SK-N-SH (cell line): ENCODE results near the gene STRIT1. TPM values are rescaled to one million over a fixed set of nuclear protein-coding genes. Genes with fewer than 3 reads are reported as not detected.

Experiments used
- CTCF ChIA-PET: fragments of 300-600, 350-600 bp; formaldehyde crosslinking; extraction: SDS; loops from one replicate; lab custom pipeline; 2021; lab: Yijun Ruan, JAX
- POLR2A ChIA-PET: fragments of 350-600 bp; sonication (Branson Sonifier 250); formaldehyde crosslinking; extraction: SDS; loops from one replicate; lab custom pipeline; 2020; ENCODE audit warnings: antibody characterized with exemption, inconsistent platforms; lab: Yijun Ruan, JAX
- DNase-seq: peaks from one replicate; pipeline ENCODE4 v3.0.0; 2012
- H2AFZ ChIP-seq: fragments of 200-600 bp; sonication (generic); 2 replicates; pipeline ENCODE4 v1.8.1; 2016; ENCODE audit warnings: antibody characterized with exemption, mild to moderate bottlenecking, low read depth
- H3F3A ChIP-seq: fragments of 200-600 bp; sonication (generic); replicated peaks from 2 replicates; pipeline ENCODE3; 2016; ENCODE audit warnings: antibody characterized with exemption, mild to moderate bottlenecking; ENCODE audit not compliant: insufficient read depth
- H3K27ac ChIP-seq, 2 experiments: fragments of 200-500 bp in 1 of 2; fragments of 200-600 bp in 1 of 2; sonication (Bioruptor generic) in 1 of 2; sonication (generic), shearing (Covaris generic) in 1 of 2; 2 replicates each; pipeline versions ENCODE4 v1.5.1 to v1.6.1; 2014 to 2016; ENCODE audit warnings: low read depth in 2 of 2, inconsistent platforms in 1 of 2, low read length in 1 of 2, mild to moderate bottlenecking in 1 of 2, mixed read lengths in 1 of 2
- H3K27me3 ChIP-seq: fragments of 200-600 bp; sonication (generic), shearing (Covaris generic); 2 replicates; pipeline ENCODE4 v1.6.1; 2016; ENCODE audit warnings: mixed run types; ENCODE audit not compliant: insufficient read depth
- H3K36me3 ChIP-seq, 2 experiments: fragments of 200-500 bp in 1 of 2; fragments of 200-600 bp in 1 of 2; sonication (Bioruptor generic) in 1 of 2; sonication (generic) in 1 of 2; replicated peaks in 1 of 2; 2 replicates each; pipeline versions ENCODE3 to v1.5.1; 2014 to 2016; ENCODE audit warnings: low read length in 1 of 2, mild to moderate bottlenecking in 1 of 2; ENCODE audit not compliant: insufficient read depth in 2 of 2, control insufficient read depth in 1 of 2
- H3K4me1 ChIP-seq, 2 experiments: fragments of 200-500 bp in 1 of 2; fragments of 200-600 bp in 1 of 2; sonication (Bioruptor generic) in 1 of 2; sonication (generic), shearing (Covaris generic) in 1 of 2; 2 replicates each; pipeline versions ENCODE4 v1.5.1 to v1.6.1; 2014 to 2016; ENCODE audit warnings: low read depth in 1 of 2, low read length in 1 of 2, mixed run types in 1 of 2; ENCODE audit not compliant: insufficient read depth in 2 of 2, control insufficient read depth in 1 of 2
- H3K4me2 ChIP-seq: fragments of 200-600 bp; sonication (generic), shearing (Covaris generic); 2 replicates; pipeline ENCODE4 v1.6.1; 2017; ENCODE audit warnings: mixed run types
- H3K4me3 ChIP-seq, 2 experiments: fragments of 200-500 bp in 1 of 2; fragments of 200-600 bp in 1 of 2; sonication (Bioruptor generic) in 1 of 2; sonication (generic), shearing (Covaris generic) in 1 of 2; 2 replicates each; pipeline versions ENCODE4 v1.5.1 to v1.8.1; 2014 to 2016; ENCODE audit warnings: low read depth in 2 of 2, inconsistent platforms in 1 of 2, low read length in 1 of 2, mild to moderate bottlenecking in 1 of 2, mixed read lengths in 1 of 2, moderate library complexity in 1 of 2
- H3K79me2 ChIP-seq: fragments of 200-600 bp; sonication (generic); 2 replicates; pipeline ENCODE4 v1.8.1; 2017; ENCODE audit warnings: mild to moderate bottlenecking; ENCODE audit not compliant: insufficient read depth
- H3K9ac ChIP-seq: fragments of 200-600 bp; sonication (generic); 2 replicates; pipeline ENCODE4 v1.6.1; 2017; ENCODE audit warnings: mixed run types
- H3K9me2 ChIP-seq: fragments of 200-600 bp; sonication (generic); 2 replicates; pipeline ENCODE4 v1.6.1; 2017; ENCODE audit warnings: mixed run types
- H3K9me3 ChIP-seq: fragments of 200-600 bp; sonication (generic); 2 replicates; pipeline ENCODE4 v1.6.1; 2017; ENCODE audit warnings: mixed run types, mild to moderate bottlenecking, moderate library complexity
- H4K20me1 ChIP-seq: fragments of 200-600 bp; sonication (generic); 2 replicates; pipeline ENCODE4 v1.6.1; 2017; ENCODE audit warnings: mild to moderate bottlenecking, mixed run types; ENCODE audit not compliant: insufficient read depth
- EP300 ChIP-seq, 2 experiments: IDR thresholded peaks; 2 replicates each; pipeline versions ENCODE4 v1.4.0 to v1.6.1; 2012; ENCODE audit warnings: borderline replicate concordance in 1 of 2, low read depth in 1 of 2, low read length in 1 of 2
- EZH2phosphoT487 ChIP-seq: fragments of 200-600 bp; sonication (generic); IDR thresholded peaks from 2 replicates; pipeline ENCODE4 v1.6.1; 2017; ENCODE audit warnings: low read depth, mixed run types, mild to moderate bottlenecking, antibody characterized with exemption, moderate library complexity, borderline replicate concordance
- FOXJ3 ChIP-seq: sonication (generic); formaldehyde crosslinking; IDR thresholded peaks from 2 replicates; pipeline ENCODE4 v1.5.1; 2020; ENCODE audit warnings: mild to moderate bottlenecking, missing genetic modification reagents
- FOXM1 ChIP-seq: IDR thresholded peaks from 2 replicates; pipeline ENCODE4 v1.4.0; 2012; ENCODE audit warnings: low read depth, mild to moderate bottlenecking
- GABPA ChIP-seq: IDR thresholded peaks from 2 replicates; pipeline ENCODE4 v1.4.0; 2012; ENCODE audit warnings: low read depth, mild to moderate bottlenecking
- MXI1 ChIP-seq: IDR thresholded peaks from 2 replicates; pipeline ENCODE4 v1.6.1; 2012; ENCODE audit warnings: mild to moderate bottlenecking, low read depth, low read length, improper control_type of control experiment
- NRF1 ChIP-seq: IDR thresholded peaks from 2 replicates; pipeline ENCODE4 v1.6.1; 2012; ENCODE audit warnings: low read depth, mild to moderate bottlenecking, low read length
- RAD21 ChIP-seq: IDR thresholded peaks from 2 replicates; pipeline ENCODE4 v1.6.1; 2012; ENCODE audit warnings: mild to moderate bottlenecking, low read length
- REST ChIP-seq: IDR thresholded peaks from 2 replicates; pipeline ENCODE4 v1.6.1; 2012; ENCODE audit warnings: mild to moderate bottlenecking, low read depth, low read length, moderate library complexity
- SIN3A ChIP-seq: IDR thresholded peaks from 2 replicates; pipeline ENCODE4 v1.6.1; 2012; ENCODE audit warnings: low read depth, mild to moderate bottlenecking, low read length, moderate library complexity, borderline replicate concordance
- SMC3 ChIP-seq: IDR thresholded peaks from 2 replicates; pipeline ENCODE4 v1.6.1; 2012; ENCODE audit warnings: low read depth, low read length, improper control_type of control experiment
- TAF1 ChIP-seq: IDR thresholded peaks from 2 replicates; pipeline ENCODE4 v1.6.1; 2012; ENCODE audit warnings: low read depth, mild to moderate bottlenecking, low read length, moderate library complexity, borderline replicate concordance
- TEAD4 ChIP-seq: IDR thresholded peaks from 2 replicates; pipeline ENCODE4 v1.4.0; 2012; ENCODE audit warnings: mild to moderate bottlenecking, borderline replicate concordance; ENCODE audit not compliant: insufficient read depth
- WGBS: methylation state at CpG from one replicate; pipeline ENCODE4 v1.1.6; 2017; ENCODE audit warnings: low lambda C conversion rate; 5-methylcytosine and 5-hydroxymethylcytosine counted together
- polyA plus RNA-seq, 3 experiments: library from polyadenylated mRNA; depleted of rRNA; stranded (reverse); fragments of >200 nt; gene quantifications; 2 replicates each; pipeline ENCODE4 v1.2.3, GENCODE V29; 2012
- TF ChIP-seq, protein P1 (sequence below): IDR thresholded peaks from 2 replicates; pipeline ENCODE4 v1.4.0; 2012; ENCODE audit warnings: low read depth, borderline replicate concordance
- TF ChIP-seq, protein P2 (sequence below): IDR thresholded peaks from 2 replicates; pipeline ENCODE4 v1.4.0; 2012; ENCODE audit warnings: low read depth
- TF ChIP-seq, protein P3 (sequence below): fragments of 200-600 bp; sonication (generic); IDR thresholded peaks from 2 replicates; pipeline ENCODE4 v1.6.1; 2017; ENCODE audit warnings: antibody characterized with exemption, mild to moderate bottlenecking, moderate library complexity
- TF ChIP-seq, protein P4 (sequence below): IDR thresholded peaks from 2 replicates; pipeline ENCODE4 v1.4.0; 2012; ENCODE audit warnings: low read depth, borderline replicate concordance

The STRIT1 gene
- polyA plus RNA-seq, 1 of the 3 experiments (the other 2 are of a cell fraction), result not detected

GRCh38 chr3:155326901-155327300 is 33.4 kb upstream of the STRIT1 start (continued):
- TF ChIP-seq REST (no peak), MXI1 (no peak)
- TF ChIP-seq, protein P1, sequence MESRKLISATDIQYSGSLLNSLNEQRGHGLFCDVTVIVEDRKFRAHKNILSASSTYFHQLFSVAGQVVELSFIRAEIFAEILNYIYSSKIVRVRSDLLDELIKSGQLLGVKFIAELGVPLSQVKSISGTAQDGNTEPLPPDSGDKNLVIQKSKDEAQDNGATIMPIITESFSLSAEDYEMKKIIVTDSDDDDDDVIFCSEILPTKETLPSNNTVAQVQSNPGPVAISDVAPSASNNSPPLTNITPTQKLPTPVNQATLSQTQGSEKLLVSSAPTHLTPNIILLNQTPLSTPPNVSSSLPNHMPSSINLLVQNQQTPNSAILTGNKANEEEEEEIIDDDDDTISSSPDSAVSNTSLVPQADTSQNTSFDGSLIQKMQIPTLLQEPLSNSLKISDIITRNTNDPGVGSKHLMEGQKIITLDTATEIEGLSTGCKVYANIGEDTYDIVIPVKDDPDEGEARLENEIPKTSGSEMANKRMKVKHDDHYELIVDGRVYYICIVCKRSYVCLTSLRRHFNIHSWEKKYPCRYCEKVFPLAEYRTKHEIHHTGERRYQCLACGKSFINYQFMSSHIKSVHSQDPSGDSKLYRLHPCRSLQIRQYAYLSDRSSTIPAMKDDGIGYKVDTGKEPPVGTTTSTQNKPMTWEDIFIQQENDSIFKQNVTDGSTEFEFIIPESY, result no peak

DNA sequence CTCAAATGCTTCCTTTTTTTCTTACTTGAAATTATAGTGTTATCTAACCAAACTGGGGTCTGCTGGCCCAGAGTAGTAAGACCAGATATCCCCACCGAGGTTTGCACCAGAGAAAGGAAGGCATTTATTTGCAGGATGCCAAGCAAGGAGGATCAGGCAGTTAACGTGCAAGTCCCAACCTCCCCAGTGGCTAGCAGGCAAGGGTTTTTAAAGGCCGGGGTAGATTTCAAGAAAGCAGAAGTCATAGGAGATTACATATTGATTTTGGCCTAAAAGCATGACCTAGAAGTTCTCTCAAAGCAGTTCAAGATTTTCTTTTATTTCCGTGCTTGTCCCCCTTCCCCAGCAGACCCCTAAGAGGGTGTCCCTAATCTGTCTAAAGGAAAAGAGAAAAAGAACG is 32.8 kb upstream of the STRIT1 start:
- no peak for DNase-seq
- TF ChIP-seq, protein P2, sequence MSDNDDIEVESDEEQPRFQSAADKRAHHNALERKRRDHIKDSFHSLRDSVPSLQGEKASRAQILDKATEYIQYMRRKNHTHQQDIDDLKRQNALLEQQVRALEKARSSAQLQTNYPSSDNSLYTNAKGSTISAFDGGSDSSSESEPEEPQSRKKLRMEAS, result no peak
- TF ChIP-seq NRF1 (no peak), FOXM1 (no peak), TEAD4 (no peak), RAD21 (no peak), SMC3 (no peak), EZH2phosphoT487 (no peak), TAF1 (no peak), EP300 (IDR thresholded peaks at IDR 0.05; ENCODE audit: borderline replicate concordance in 1 of 2, low read depth in 1 of 2, low read length in 1 of 2) (no peak), FOXJ3 (CRISPR knock-in tag) (no peak), SIN3A (no peak), GABPA (no peak)
- TF ChIP-seq, protein P3, sequence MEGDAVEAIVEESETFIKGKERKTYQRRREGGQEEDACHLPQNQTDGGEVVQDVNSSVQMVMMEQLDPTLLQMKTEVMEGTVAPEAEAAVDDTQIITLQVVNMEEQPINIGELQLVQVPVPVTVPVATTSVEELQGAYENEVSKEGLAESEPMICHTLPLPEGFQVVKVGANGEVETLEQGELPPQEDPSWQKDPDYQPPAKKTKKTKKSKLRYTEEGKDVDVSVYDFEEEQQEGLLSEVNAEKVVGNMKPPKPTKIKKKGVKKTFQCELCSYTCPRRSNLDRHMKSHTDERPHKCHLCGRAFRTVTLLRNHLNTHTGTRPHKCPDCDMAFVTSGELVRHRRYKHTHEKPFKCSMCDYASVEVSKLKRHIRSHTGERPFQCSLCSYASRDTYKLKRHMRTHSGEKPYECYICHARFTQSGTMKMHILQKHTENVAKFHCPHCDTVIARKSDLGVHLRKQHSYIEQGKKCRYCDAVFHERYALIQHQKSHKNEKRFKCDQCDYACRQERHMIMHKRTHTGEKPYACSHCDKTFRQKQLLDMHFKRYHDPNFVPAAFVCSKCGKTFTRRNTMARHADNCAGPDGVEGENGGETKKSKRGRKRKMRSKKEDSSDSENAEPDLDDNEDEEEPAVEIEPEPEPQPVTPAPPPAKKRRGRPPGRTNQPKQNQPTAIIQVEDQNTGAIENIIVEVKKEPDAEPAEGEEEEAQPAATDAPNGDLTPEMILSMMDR, result no peak
- TF ChIP-seq, protein P4, sequence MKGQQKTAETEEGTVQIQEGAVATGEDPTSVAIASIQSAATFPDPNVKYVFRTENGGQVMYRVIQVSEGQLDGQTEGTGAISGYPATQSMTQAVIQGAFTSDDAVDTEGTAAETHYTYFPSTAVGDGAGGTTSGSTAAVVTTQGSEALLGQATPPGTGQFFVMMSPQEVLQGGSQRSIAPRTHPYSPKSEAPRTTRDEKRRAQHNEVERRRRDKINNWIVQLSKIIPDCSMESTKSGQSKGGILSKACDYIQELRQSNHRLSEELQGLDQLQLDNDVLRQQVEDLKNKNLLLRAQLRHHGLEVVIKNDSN, result no peak
- TF ChIP-seq, all 33 proteins: peak for 0
- Histone ChIP-seq H3K4me1 (peaks cover 0 to 23% of the 10 kb centered on the region in 2 experiments; a peak in 2 of 4 replicates), H3K79me2 (no peaks in the 10 kb centered on the region), H3K9me3 (no peaks in the 10 kb centered on the region), H3K27ac (no peak overlapping the region), H4K20me1 (no peaks in the 10 kb centered on the region), H3K27me3 (no peaks in the 10 kb centered on the region), H3F3A (no peaks in the 10 kb centered on the region), H3K9me2 (no peaks in the 10 kb centered on the region), H3K36me3 (no peaks in the 10 kb centered on the region), H3K9ac (no peak overlapping the region), H2AFZ (no peak overlapping the region), H3K4me2 (no peak overlapping the region), H3K4me3 (no peak overlapping the region)
- ChIA-PET CTCF (interaction anchor here (1.5 kb wide), 1 partner anchor 376 kb away, joined by 3 read pairs; no protein-coding TSS in a partner anchor), POLR2A (no interaction called here)
- WGBS, result 85% methylated on average over 4 of the region's 5 CpGs
